Activated CD8-positive, alpha-beta memory T cell treated with anti-CD3 and anti-CD28 coated beads for 48 hours (primary cell): ENCODE measurements around the gene DNMT3A.
A peak's percentile ranks its signal among the peaks of the same experiment; 100 is the strongest.
"Not testable (repeated sequence)": the region's sequence is repeated elsewhere in the genome, so short reads cannot be mapped to it uniquely, and the experiment has no call there.

ENCODE experiments used
- DNase-seq, 3 experiments: peaks; one replicate each; pipeline ENCODE4 v3.0.0-alpha.2; 2020; ENCODE audit warnings: low read depth in 2 of 3, low spot score in 2 of 3

Gene DNMT3A

DNA sequence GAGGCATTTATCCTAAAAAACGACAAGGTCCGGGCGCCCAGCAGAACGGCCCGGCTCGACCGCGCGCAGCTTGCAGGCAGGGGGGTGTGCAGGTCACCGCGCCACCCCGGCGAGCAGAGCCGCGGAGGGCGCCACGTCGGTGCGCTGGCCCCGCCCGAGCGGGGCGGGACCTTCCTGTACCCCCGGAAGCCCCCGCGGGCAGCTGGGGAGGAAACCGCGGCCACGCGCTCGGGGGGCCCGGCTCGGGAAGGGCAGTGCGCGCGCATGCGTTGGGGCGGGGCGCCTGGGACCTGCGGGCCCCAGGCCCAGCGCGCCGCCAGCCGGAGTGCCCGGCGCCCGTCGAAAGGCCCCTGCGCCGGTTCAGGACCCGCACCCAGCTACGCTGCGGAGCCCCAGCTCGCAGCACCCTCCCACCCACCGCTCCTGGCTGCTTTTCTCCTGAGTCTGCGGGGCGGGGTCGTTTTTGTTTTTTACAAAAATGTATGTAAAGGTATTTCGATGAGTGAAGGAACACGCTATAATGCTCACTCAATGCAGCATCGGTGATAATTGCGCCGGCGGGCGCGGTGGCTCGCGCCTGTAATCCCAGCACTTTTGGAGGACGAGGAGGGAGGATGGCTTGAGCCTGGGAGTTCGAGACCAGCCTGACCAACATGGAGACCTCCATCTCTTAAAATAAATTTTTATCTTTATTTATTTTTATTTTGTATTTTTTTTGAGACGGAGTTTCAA, 125.6 kb downstream of the DNMT3A start:
- DNase-seq, result peak; percentile 69 to 78 (median 71)

DNA sequence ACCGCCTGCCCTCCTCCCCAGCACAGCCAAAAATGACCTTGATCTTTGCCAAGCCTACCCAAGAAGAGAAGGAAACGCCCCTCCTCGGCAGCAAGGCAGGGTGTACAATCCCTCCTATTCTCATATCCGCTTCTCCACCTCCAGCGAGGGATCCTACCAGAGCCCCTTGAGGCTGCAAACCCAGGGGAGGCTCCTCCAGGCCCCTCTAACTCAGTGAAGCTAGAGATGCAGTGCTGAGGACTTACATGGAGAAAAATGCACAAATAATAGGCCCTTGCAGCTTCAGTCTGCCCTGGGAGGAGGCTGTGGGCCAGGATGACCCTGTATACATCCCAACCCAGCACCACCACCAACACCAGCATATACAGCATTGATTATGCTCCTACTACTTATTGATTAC, 126.5 kb downstream of the DNMT3A start:
- no peak for DNase-seq

DNA sequence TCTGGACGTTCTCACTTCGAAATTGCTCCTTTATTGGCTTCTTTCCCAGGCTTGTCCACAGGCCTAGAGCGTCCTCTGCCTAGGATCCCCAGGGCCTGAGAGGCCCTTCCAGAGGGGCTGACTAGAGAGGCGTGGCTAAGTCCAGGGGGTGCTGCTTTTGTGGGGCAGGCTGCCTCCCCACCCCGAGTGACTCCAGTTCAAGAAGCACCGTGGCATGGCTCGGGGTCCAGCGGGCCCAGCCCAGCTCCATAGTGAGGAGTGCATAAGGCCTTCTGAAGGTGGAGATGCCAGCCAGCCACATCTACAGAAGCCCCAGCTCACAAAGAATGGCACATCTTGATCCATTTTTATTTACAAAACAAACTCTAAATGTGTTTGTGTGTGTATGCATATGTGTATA, 128.5 kb downstream of the DNMT3A start:
- no peak for DNase-seq

DNA sequence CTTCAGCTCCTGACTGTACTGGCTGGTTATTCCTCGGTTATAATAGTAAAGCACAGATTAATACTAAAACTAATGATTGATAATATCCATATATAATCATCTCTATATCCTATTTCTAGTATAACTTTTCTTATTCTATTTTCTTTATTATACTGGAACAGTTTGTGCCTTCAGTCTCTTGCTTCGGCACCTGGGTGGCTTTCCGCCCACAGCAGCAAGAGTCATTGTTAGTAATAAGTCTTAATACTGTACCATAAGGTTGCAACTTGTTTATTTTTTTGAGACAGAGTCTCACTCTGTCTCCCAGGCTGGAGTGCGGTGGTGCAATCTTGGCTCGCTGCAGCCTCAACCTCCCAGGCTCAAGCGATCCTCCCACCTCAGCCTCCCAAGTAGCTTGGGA, 130.8 kb downstream of the DNMT3A start:
- not testable (repeated sequence) for DNase-seq

DNA sequence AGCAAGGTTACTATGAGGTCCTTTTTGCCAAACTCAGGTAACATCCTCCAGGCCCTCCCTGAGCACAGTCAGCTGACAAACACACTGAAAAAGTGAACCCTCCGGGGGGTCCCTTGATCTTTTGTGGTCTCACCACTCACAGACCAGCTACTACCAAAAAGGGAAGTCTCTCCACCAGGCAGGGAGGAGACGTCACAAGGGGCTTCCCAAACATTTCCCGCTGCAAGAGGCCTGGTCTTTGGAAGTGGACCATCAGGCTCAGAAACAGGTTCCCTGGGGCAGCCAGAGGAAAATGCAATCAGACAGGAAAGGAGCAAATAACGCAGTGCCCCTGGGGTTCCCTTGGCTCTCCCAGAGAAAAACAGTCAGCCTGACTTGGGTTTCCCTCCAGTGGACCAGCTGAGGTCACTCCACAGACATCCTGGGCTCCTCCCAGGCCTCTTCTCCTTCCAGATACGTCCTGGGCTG, 134.6 kb downstream of the DNMT3A start:
- no peak for DNase-seq

DNA sequence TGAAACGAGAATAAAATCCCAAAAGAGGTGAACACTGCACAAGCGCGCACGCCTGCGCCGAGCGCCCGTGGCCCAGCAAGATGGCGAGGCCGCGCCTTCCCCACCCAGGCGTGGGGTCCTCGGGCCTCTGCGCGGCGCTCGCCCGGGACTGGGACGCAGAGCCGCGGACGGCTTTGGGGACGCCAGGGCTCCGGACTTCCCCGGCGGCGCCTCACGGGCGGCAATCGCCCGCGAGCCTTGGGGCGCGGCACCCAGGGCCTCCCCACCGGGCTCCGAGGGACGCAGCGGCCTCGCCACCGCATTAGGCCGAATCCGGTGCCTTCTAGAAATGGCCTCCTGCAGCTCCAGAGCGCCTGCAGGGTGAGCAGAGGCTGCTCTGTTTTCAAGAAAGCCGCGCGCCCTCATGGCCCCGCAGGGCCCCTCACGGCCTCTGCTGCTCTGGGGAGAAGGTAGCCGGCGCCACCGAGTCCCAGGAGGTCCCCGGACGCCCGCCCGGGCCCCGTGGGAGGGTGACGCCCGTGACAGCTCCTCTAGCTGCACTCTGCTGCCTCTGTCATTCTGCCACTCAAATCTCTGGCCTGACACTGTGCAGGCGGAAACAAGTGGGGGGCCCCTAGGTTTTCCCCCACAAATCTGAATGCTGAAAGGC, 137.4 kb downstream of the DNMT3A start:
- DNase-seq, result no peak

DNA sequence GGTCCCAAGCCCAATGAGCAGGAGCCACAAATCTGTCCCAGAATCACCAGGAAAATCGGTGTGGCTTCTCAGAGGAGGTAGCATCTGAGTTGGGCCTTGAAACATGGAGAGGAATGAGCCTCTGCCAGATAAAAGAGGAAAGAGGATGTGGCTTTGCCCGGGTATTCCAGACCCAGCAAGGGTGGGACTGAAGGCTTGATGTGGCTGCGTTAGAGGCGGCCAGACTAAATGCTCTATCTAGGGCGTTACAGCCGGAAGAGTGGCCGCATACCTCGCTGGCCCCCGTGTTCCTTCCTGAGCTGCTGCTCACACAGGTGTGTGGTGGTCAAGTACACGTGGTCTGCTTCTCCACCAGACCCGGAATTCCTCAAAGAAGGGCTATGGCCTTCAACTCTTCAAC, 139.4 kb downstream of the DNMT3A start:
- no peak for DNase-seq

DNA sequence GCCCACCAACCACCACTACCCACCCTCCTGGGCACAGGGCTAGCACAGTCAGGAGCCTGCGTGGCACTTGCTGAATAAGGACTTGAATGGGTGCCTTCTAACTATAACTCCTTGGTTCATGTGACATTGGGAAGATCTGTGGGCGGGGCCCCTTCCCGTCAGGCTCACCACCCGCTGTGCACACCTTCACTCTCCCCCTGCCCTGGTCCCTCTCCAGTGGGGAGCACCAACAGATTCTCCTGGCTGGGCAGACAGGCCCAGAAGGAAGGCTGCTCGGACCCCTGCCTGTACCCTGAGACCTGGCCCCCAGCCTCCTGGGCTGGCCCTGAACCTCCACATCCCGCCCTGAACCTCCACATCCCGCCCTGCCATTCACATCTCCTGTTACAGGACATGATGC, 139.9 kb downstream of the DNMT3A start:
- no peak for DNase-seq

DNA sequence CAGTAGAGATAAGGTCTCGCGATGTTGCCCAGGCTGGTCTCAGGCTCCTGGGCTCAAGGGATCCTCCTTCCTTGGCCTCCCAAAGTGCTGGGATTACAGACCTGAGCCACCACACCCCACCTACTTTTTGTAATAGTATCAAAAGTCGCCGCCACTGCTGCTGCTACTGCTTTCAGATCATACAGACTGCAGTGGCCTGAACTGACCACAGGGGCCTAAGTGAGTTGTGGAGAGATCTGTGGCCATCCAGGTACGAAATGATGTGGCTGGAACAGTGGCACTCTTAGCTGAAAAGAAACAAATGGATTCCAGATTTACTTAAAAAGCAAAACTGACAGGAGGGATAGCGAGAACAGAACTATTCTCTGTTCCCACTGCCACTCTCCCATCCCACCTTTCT, 140.5 kb downstream of the DNMT3A start:
- DNase-seq, result no peak

DNA sequence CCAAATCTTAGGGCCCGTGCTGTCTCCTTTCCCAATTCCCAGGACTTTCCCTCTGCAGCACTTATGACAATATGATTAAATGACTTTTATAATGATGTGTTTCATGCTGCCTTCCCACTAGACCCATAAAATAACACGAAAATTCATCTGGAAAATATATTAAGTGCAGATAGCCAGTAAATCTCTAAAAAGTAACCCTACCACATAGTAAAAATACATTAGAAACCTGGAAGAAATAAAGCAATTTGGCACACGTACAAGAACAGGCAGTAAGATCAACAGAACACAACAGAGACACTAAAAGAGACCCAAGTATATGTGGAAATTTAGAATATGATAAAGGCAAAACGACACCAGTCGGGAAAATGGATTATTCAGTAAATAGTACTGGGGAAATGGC, 143.1 kb downstream of the DNMT3A start:
- DNase-seq, result no peak

DNA sequence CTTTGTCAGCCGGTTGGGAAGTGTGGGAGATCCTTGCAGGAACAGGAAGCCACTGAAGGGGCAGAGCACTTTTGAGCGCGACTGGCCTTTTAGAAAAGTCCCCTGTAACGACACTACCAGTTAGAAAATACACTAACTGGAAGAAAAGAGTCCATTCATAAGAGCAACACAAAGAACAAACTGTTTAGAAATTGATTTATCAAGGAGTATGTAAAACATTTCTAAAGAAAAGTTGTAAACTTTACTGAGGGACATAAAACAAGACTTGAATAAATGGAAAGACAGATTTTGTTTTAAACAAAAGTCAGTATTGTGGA, 143.6 kb downstream of the DNMT3A start:
- DNase-seq, result no peak

DNA sequence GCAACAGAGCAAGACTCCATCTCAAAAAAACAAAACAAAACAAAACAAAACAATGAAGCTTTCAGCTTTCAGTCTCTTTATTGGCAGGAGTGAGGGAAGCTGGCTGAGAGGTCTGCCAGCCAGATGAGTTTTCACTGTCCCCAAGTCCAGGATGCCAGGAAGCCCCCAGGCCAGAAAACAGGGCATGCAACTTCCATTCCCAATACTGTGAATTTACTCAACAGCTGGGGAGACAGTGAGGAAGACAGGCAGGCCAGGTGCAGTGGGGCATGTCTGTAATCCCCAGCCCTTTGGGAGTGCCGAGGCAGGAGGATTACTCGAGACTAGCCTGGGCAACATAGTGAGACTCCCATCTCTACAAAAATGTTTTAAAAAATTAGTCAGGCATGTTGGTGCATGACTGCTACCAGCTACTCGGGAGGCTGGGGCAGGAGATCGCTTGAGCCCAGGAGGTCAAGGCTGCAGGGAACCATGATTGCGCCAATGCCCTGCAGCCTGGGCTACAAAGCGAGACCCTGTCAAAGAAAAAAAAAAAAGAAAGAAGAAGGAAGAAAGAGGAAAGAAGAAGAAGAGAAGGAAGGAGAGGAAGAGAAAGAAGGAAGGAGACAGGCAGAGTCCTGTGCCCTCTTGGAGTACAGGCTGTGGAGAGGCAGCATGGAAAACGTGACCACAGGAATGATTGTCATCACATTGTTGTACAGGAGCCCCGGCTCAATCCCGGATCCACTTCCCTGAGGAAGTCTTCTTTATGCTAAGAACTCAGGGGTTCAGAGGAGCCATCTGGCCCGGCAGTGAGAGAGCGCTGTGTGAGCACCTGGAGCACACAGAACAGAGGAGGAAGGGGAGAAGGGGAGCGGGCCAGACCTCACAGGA, 144.2 kb downstream of the DNMT3A start:
- DNase-seq, result no peak

DNA sequence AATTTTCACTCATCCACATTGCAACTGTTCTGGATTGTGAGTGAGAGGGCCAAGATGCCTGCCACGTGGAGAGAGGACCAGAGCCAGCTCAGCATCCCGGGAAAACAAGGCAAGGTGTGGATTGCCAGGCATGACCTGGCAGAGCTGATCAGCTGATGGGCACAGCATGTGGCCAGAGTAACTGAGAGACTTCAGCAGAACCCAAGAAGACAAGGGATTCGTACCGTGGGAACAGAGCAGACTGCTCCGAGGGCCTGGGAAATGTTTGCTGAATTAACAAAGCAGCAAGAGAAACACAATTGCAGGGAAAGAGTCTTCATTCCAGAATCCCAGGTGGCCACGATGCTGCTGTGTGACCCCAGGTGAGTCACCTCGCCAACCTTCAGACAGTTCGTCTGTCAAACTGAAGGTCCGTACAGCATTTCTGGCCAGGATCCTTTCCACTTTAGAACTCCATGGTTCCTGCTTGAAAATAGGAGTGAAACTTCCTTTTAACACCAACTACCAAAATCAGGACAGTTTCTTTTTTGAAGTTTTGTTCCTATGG, 147.1 kb downstream of the DNMT3A start:
- DNase-seq, result no peak

DNA sequence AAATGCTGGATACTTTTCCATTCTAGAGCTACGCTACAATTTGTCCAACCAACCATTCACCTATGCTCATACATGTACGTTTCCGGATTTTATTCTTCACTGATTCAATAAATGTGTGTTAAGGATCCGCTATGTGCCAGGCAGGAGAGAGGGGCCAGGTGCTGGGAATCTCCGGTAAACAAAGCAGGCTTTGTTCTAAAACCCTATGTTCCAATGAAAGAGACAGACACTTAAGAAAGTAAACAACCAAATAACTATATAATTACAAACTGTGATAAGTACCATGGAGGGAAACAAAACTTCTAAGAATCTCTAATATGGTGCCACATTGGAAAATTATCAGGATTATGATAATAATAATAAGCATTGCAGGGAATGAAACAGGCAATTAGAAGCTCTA, 151.2 kb downstream of the DNMT3A start:
- no peak for DNase-seq

DNA sequence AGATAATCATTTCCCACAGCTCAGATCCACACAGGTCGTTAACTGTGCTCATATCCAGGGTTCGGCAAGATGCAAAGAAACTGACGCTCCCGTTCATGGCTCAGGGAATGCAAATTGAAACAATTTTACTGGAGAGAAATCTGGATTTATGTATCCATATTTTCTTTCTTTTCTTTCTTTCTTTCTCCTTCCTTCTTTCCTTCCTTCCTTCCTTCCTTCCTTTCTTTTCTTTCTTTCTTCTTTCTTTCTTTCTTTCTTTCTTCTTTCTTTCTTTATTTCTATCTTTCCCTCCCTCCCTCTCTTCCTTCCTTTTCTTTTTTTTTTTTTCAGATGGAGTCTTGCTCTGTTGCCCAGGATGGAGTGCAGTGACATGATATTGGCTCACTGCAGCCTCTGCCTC, 153.3 kb downstream of the DNMT3A start:
- no peak for DNase-seq

DNA sequence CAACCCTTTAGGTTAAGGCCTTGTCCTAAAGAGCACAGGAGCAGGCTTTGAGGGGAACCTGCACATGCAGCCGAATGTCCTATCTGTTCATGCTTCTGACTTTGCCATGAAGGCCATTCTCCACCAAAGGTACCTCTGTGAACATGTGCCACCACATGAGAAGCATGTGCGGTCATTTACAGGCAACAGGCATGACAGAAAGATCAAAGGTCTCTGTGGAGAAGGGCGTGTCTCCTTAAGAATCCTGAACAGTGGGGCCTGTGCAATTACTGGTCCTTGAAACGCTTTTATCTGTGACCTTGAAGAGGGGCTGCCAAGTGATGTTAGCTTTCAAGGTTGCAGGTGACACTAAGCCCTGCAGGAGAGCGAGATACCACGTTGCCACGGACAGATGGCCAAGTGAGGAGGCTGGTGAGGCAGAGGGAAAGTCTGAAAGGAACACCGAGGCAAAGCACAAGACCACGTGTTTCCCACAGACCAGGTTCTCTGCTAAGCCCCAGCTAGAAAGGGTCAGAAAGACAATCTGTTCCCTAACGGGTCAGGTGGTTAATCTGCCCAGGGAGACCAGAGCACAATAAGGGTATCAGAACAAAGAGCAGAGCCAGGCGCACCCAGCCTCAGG, 153.9 kb downstream of the DNMT3A start:
- DNase-seq, result no peak

DNA sequence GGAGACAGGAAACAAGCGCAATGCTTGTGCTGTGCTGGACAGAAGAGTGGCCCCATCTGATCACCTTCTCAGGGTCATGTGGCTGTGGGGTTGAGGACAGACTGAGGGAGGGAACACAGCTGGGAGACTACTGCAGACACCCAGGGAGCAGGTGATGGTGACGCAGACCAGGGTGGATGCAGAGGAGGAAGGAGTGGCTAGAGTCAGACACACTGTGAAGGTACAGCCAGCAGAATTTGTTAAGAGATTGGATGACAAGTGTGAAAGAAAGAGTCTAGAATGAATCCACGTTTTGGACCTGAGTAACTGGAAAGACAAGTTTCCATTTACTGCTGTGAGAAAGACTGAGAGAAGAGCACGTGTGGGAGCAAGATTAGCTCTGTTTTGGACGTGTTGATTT, 157.5 kb downstream of the DNMT3A start:
- DNase-seq, result no peak

DNA sequence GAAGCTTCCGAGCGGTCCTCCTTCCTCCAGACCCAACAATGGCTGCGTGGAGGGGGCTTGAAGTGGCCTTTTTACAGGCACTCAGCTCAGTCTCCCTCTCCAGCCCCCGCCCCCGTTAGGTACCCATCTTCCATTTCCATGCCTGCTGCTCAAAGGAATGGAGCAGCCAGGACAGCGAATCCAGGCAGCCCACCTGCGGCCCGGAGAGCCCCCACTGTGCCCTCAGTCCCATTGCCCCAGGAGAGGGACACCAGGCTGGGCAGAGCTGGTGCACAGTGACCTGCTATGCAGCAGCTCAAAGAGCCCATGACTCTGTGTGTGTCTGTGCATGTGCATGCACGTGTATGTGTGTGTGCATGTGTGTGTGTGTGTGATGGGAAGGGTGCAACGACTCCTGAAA, 162.7 kb downstream of the DNMT3A start:
- DNase-seq, result no peak
